Astrocyte of the spinal cord (primary cell): ENCODE data around the gene SCGB1D2.

Experiments
- DNase-seq: peaks from one replicate; pipeline ENCODE4 v3.0.0; 2011; ENCODE audit warnings: low read depth, low spot score
- H3K4me3 ChIP-seq: 2 replicates; pipeline ENCODE4 v1.5.1; 2011; ENCODE audit warnings: low read depth, mild to moderate bottlenecking, low read length, moderate library complexity
- in situ Hi-C: cut with HindIII; loops from 2 replicates; pipeline ENCODE4 v1.10.0; 2017; ENCODE audit warnings: low sequenced_read_pairs
- TF ChIP-seq, protein P1 (sequence below): IDR thresholded peaks from 2 replicates; pipeline ENCODE4 v1.5.1; 2012; ENCODE audit warnings: low read depth, mild to moderate bottlenecking, low read length, inconsistent platforms

Gene SCGB1D2

GRCh38 chr11:62269654-62270278 lies 27.7 kb downstream of the SCGB1D2 start, which contains the start of gene SCGB2A2:
SCGB2A2 (plus strand) TSS chr11:62270158; CDS start chr11:62270217, 59 bp downstream.
- TF ChIP-seq, protein P1, sequence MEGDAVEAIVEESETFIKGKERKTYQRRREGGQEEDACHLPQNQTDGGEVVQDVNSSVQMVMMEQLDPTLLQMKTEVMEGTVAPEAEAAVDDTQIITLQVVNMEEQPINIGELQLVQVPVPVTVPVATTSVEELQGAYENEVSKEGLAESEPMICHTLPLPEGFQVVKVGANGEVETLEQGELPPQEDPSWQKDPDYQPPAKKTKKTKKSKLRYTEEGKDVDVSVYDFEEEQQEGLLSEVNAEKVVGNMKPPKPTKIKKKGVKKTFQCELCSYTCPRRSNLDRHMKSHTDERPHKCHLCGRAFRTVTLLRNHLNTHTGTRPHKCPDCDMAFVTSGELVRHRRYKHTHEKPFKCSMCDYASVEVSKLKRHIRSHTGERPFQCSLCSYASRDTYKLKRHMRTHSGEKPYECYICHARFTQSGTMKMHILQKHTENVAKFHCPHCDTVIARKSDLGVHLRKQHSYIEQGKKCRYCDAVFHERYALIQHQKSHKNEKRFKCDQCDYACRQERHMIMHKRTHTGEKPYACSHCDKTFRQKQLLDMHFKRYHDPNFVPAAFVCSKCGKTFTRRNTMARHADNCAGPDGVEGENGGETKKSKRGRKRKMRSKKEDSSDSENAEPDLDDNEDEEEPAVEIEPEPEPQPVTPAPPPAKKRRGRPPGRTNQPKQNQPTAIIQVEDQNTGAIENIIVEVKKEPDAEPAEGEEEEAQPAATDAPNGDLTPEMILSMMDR: no peak
- DNase-seq: no peak

DNA sequence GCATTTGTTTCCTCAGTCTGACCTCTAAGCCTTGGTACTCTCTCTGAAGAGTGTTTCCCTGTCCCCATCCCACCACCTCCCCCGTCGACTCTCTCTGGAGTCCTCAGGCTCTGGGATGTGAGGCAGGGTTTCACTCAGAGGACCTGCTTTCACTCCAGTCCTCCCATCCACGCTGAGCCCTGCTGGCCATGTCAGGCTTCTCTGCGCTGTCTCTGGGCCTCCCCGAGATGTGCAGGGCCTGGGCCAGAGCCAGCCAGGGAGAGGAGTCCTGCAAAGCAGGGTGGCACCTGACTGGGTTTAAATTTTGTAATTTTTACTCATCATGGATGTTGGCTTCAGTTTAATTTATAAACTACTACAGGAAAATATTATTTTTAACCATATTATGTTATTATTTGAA lies 31.2 kb downstream of the SCGB1D2 start:
- no peak for DNase-seq
- H3K4me3 ChIP-seq: no peak overlapping the region
- in situ Hi-C loops: no loop called here
- TF ChIP-seq, protein P1: no peak

More at GRCh38 chr11:62269654-62270278, 27.7 kb downstream of the SCGB1D2 start, which contains the start of gene SCGB2A2:
- H3K4me3 ChIP-seq: no peak within 1 kb of the TSS
- in situ Hi-C loops: no loop called here

- TF ChIP-seq, protein P1: no peak
- no peak for DNase-seq
- in situ Hi-C loops: no loop called here
- no peak overlapping the region for H3K4me3 ChIP-seq
Observed at GRCh38 chr11:62273789-62274275, 31.8 kb downstream of the SCGB1D2 start.

GRCh38 chr11:62280452-62280851 lies 38.4 kb downstream of the SCGB1D2 start:
- no peak overlapping the region for H3K4me3 ChIP-seq
- TF ChIP-seq, protein P1: no peak
- DNase-seq: no peak
- in situ Hi-C loops: no loop called here
